HL-60 (cell line): Measurements from ENCODE around the gene TBC1D17.

ENCODE experiments used
- GABPA ChIP-seq: IDR thresholded peaks from 2 replicates; pipeline ENCODE4 v1.6.1; 2012; ENCODE audit warnings: low read depth
- POLR2AphosphoS5 ChIP-seq: IDR thresholded peaks from 2 replicates; pipeline ENCODE4 v1.6.1; 2012; ENCODE audit warnings: low read depth
- TF ChIP-seq, protein P1 (sequence below): IDR thresholded peaks from one replicate; pipeline ENCODE4 v1.5.1; 2011; ENCODE audit warnings: low read length, control low read depth, inconsistent platforms; ENCODE audit not compliant: insufficient read depth

GRCh38 chr19:49872245-49873128 lies 5.0 kb upstream of the TBC1D17 start:
- TF ChIP-seq, protein P1, sequence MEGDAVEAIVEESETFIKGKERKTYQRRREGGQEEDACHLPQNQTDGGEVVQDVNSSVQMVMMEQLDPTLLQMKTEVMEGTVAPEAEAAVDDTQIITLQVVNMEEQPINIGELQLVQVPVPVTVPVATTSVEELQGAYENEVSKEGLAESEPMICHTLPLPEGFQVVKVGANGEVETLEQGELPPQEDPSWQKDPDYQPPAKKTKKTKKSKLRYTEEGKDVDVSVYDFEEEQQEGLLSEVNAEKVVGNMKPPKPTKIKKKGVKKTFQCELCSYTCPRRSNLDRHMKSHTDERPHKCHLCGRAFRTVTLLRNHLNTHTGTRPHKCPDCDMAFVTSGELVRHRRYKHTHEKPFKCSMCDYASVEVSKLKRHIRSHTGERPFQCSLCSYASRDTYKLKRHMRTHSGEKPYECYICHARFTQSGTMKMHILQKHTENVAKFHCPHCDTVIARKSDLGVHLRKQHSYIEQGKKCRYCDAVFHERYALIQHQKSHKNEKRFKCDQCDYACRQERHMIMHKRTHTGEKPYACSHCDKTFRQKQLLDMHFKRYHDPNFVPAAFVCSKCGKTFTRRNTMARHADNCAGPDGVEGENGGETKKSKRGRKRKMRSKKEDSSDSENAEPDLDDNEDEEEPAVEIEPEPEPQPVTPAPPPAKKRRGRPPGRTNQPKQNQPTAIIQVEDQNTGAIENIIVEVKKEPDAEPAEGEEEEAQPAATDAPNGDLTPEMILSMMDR, result no peak
- TF ChIP-seq GABPA (no peak), POLR2AphosphoS5 (no peak)
